Erythroblast (primary cell): ENCODE data around the gene NELL1.
"Not testable (repeated sequence)": the region's sequence is repeated elsewhere in the genome, so short reads cannot be mapped to it uniquely, and the experiment has no call there.

Source experiments
- DNase-seq, 2 experiments: peaks; one replicate each; lab custom pipeline; 2025; lab: John Stamatoyannopoulos, UW
- GATA1 ChIP-seq: IDR thresholded peaks from 2 replicates; pipeline ENCODE4 v1.6.1; 2011; ENCODE audit warnings: low read depth, mild to moderate bottlenecking, control low read depth, low read length, moderate library complexity
- POLR2A ChIP-seq: IDR thresholded peaks from 2 replicates; pipeline ENCODE4 v1.6.1; 2011; ENCODE audit warnings: mild to moderate bottlenecking, low read length

The NELL1 gene

GRCh38 chr11:21262992-21263391, 593.6 kb downstream of the NELL1 start:
- DNase-seq = no peak
- TF ChIP-seq GATA1 (no peak), POLR2A (no peak)

GRCh38 chr11:21264125-21264524, 594.7 kb downstream of the NELL1 start:
- no peak for DNase-seq
- TF ChIP-seq POLR2A (no peak), GATA1 (no peak)

- DNase-seq = no peak
- TF ChIP-seq POLR2A (no peak), GATA1 (no peak)
Measured at GRCh38 chr11:21268036-21268435, 598.6 kb downstream of the NELL1 start.

GRCh38 chr11:21272139-21272538, 602.8 kb downstream of the NELL1 start:
- DNase-seq = not testable (repeated sequence)

GRCh38 chr11:21278840-21279239, 609.5 kb downstream of the NELL1 start:
- no peak for TF ChIP-seq GATA1
- TF ChIP-seq POLR2A = no peak
- no peak for DNase-seq

- no peak for DNase-seq
- no peak for TF ChIP-seq POLR2A
- TF ChIP-seq GATA1 = no peak
Measured at GRCh38 chr11:21285104-21285503, 615.7 kb downstream of the NELL1 start.

GRCh38 chr11:21289686-21290085, 620.3 kb downstream of the NELL1 start:
- DNase-seq = no peak
- no peak for TF ChIP-seq POLR2A
- no peak for TF ChIP-seq GATA1

- no peak for TF ChIP-seq GATA1
- TF ChIP-seq POLR2A = no peak
Measured at GRCh38 chr11:21295508-21295907, 626.1 kb downstream of the NELL1 start.

GRCh38 chr11:21301981-21302380, 632.6 kb downstream of the NELL1 start:
- TF ChIP-seq POLR2A = no peak
- DNase-seq = no peak

More at GRCh38 chr11:21295508-21295907, 626.1 kb downstream of the NELL1 start:
- DNase-seq = no peak

- no peak for DNase-seq
- TF ChIP-seq GATA1 (no peak), POLR2A (no peak)
Measured at GRCh38 chr11:21306739-21307358, 637.5 kb downstream of the NELL1 start.

GRCh38 chr11:21307874-21308273, 638.5 kb downstream of the NELL1 start:
- no peak for TF ChIP-seq POLR2A
- TF ChIP-seq GATA1 = no peak
- DNase-seq = no peak

- no peak for DNase-seq
- TF ChIP-seq POLR2A (no peak), GATA1 (no peak)
Measured at GRCh38 chr11:21316591-21316990, 647.2 kb downstream of the NELL1 start.

GRCh38 chr11:21321072-21321471, 651.7 kb downstream of the NELL1 start:
- no peak for DNase-seq
- TF ChIP-seq POLR2A = no peak
- no peak for TF ChIP-seq GATA1

GRCh38 chr11:21321530-21321929, 652.1 kb downstream of the NELL1 start:
- no peak for TF ChIP-seq GATA1
- no peak for TF ChIP-seq POLR2A
- DNase-seq = no peak

- no peak for TF ChIP-seq GATA1
- no peak for DNase-seq
Measured at GRCh38 chr11:21323617-21324016, 654.2 kb downstream of the NELL1 start.

GRCh38 chr11:21343204-21343603, 673.8 kb downstream of the NELL1 start:
- TF ChIP-seq POLR2A = no peak
- DNase-seq = no peak

- DNase-seq = no peak
- TF ChIP-seq POLR2A = no peak
- TF ChIP-seq GATA1 = no peak
Measured at GRCh38 chr11:21346361-21346760, 677.0 kb downstream of the NELL1 start.
